Ammon's horn (tissue), 1 donor: ENCODE results near the gene SEC24D.

ENCODE experiments used
- DNase-seq: peaks from one replicate; pipeline ENCODE4 v3.0.0-alpha.2; 2016; ENCODE audit warnings: low spot score

The SEC24D gene

DNA sequence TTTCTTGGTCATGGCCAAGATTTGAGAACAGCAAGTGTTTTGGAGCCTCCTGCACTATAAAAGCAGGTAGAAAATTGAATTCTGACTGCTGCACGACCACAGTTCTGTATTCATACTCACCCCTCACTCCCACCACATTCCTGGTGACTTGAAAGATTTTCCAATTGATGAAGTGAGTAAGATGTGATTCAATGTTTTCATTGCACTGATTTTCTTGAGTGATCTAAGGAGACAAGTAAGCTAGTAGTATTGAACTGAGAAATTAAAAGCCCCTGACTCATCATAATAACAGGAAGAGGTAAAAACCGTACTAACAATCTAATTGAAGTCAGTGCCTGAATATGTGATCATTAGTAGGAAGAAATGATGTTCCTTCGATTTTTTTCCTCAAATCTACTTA, 6.1 kb upstream of the SEC24D start:
- DNase-seq, result no peak

GRCh38 chr4:118839221-118839927, 3.4 kb upstream of the SEC24D start:
- no peak for DNase-seq

DNA sequence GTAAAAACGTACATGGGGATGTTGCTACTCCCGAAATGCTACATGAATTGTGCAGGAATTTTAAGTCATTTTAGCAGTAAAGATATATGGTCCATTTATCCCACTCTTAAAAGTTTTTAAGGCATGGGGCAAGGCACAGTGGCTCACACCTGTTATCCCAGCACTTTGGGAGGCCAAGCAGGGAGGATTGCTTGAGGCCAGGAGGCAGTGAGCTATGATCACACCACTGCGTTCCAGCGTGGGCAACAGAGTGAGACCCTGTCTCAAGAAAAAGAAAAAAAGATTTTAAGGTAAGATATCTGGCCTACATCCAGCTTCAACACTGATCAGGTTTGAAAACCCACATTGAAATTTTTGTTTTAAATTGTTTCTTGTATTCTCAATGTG, 1.2 kb upstream of the SEC24D start:
- DNase-seq, result no peak

DNA sequence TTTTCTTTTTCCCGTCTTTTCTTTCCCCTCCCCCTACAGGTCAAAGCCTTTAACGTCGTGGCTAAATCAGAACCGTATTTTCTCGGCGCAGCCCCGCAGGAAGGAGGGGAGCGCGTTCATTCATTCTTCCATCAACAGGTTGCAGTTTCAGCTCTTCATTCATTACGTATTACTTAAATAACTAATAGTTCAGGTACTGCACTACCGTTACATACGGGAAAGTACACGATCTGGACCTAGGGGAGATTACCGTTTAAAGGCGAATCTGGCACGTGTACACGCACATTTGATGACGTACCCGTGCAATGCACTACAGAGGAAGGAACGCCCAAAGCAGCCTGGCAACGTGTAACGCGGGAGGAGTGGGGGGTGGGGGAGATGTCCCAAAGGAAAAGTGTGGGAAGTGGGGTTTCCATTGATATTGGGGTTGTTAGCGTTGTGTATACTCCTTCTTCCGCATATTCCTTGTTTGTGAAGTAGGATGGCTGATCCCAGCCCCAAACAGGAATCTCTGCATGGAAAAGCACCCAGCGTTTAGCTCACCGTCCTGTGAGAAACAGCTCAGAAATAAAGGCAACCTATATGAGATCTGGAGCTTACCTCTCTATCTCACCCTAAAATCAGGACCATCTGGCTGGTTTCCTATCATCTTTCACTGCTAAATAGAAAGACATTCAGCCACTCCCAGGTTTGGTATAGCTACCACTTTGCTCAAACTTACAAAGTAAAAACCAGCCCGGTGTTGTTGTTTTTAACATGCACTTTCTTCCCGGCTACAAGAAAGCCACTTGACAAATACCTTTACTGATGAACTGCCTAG, 585 bp upstream of the SEC24D start:
- DNase-seq, result peak; percentile 53

DNA sequence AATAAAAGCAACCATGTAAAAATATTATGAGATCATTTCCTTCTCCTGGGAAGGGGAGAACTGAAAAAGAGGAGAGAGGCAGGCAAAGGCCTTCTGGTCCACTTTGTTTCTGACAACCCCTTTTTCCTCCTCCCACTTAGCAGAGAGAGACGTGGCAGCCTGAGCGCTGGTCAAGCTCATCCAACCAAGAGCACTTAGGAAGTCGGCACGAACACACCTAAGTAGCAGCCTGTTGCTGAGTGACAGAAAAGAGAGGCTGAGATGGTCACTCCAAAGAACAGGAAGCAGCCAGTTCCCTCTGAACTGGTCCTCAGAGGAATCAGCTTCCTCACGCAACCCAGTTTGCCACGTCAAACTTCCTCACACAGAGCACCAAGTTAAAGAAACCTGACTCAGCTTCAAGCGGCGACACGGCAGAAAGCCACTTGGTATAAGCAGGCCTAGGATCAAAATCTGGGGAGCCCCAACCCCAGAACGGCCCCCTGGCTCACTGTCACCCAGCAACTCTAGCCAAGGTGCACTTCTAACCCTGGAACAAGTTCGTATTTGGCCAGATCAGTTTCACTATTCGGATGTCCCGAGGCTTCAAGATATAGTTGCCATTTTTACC, 861 bp downstream of the SEC24D start:
- peak; percentile 81 for DNase-seq

GRCh38 chr4:118834070-118834469, 1.9 kb downstream of the SEC24D start:
- DNase-seq, result no peak

DNA sequence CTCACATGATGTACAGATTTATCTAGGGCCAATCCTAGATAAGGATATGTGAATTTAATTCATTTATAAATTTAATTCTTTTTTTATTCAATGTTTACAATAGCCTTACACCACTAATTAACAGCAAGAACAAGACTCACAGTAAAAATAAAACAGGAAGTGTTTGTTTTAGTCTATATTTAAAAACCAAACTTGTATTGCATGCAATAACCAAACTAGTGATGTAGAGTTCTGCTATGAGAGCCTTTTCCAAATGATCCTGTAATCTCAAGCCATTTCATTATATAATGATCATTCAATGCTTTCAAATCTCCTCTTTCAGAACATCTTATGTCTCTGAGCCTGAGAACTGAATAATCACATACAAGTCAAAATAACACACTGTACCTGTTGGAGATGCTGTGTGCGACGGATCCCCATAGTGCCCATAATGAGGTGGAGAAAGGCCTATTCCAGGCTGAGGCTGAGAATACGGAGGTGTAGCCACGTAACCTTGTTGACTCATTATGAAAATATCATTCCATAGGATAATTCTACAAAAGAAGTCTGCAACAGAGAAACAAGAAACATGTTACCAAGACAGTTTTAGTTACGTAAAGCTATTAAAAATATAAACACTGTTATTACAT, 2.6 kb downstream of the SEC24D start:
- no peak for DNase-seq

DNA sequence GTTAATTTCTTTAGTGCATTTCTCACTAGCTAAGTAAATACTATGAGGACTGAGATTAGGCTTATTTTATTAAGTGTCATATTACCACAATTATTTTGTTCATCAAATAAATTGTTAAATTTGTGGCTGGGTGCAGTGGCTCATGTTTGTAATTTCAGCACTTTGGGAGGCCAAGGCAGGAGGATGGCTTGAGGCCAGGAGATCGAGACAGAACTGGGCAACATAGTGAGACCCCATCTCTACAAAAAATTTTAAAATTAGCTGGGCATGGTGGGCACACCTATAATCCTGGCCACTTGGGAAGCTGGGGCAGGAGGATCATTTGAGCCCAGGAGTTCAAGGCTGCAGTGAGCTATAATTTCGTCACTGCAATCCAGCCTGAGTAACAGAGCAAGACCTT, 6.8 kb downstream of the SEC24D start:
- no peak for DNase-seq

DNA sequence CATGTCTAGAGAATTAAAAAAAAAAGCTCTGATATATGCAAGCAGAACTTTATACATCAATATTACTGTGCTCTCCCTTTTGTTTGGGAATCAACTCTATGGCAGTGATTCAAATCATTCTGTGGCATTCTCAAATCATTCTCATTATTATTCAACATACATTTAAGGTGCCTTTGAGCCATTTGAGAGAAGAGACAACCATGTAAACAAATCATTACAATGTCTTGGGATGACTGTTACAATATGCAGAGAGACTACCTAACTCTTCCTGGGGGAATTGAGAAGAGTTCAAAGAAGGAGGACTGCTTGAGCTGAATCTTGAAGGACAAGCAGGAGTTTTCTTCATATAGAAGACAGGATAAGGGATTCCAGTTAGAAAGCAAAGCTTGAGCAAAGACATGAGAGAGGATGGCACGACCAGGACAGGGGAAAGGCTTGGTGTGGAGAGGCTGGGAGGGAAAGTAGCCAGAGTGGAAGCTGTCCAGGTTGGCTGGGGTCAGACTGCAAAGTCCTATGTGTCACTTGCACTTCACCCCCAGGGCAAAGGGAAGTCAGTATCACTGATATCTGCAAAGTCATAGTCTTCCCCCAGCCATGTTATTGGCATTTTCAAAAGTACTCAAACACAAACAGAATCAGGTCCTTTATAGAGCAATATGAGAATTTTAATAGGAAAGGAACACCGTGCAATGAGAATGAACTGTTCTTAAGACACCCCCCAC, 9.0 kb downstream of the SEC24D start:
- DNase-seq, result no peak

DNA sequence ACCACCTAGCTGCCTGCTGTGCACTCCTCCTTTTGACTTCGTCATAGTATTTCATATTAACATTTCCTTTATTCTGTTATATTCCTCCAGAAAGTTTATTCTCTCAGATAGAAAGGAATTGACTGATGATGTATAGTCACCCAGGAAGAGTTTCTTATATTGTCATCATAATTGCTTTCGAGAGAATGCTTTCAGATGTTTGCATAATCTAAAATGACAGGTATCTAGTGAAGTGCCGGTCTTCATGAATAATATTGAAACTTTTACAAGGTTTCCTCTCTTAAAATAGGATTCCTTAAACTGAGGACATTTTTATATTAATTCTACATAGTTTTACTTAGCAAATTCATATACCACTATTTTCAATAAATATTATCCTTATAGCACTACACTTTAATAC, 10.1 kb downstream of the SEC24D start:
- no peak for DNase-seq

- DNase-seq, result no peak
Observed at GRCh38 chr4:118824141-118824540, 11.8 kb downstream of the SEC24D start.

- no peak for DNase-seq
Observed at GRCh38 chr4:118823471-118823870, 12.5 kb downstream of the SEC24D start.

- no peak for DNase-seq
Observed at GRCh38 chr4:118821590-118822293, 14.2 kb downstream of the SEC24D start.

- DNase-seq, result no peak
Observed at GRCh38 chr4:118817178-118817930, 18.6 kb downstream of the SEC24D start.

GRCh38 chr4:118816538-118817177, 19.3 kb downstream of the SEC24D start:
- DNase-seq, result no peak

GRCh38 chr4:118814891-118815290, 21.0 kb downstream of the SEC24D start:
- DNase-seq, result no peak

DNA sequence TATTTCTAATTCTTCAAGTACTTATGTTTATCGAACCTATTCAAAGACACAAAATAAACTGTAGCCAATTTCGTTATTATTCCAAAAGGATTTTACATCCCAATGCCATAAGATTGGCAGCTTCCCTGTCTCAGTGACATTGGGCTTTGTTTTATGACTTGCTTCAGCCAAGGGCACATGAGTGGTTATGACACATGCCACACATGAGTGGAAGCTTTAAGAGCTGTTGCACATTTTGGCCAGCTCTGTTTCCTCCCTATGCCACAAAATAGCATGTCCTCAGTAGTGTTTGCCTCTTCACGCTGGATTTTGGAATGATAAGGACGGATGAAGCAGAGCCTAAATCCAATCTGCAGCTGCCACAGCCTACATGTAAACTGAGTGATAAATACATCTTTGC, 21.9 kb downstream of the SEC24D start:
- DNase-seq, result no peak

DNA sequence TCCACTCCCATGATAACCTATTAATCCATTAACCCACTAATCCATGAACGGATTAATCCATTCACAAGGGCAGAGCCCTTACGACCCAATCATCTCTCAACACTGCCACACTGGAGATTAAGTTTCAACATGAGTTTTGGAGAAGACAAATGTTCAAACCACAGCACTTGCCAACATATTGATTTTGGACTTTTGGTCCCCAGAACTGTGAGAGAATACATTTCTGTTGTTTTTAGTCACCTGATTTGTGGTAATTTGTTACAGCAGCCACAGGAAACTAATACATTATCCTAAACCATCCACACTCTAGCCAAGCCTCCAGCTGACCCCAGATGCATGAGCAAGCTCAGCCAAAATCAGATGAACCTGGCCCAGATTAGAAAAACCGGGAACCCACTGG, 22.4 kb downstream of the SEC24D start:
- DNase-seq, result no peak

- DNase-seq, result no peak
Observed at GRCh38 chr4:118811832-118812231, 24.1 kb downstream of the SEC24D start.
